Rectal smooth muscle tissue (tissue), 1 donor: ENCODE data around the gene TCAP.

ENCODE experiments used
- H3K27ac ChIP-seq: one replicate; pipeline ENCODE4 v1.7.0; 2013; ENCODE audit warnings: low read depth, low read length, inconsistent platforms
- H3K27me3 ChIP-seq: one replicate; pipeline ENCODE4 v1.7.0; 2013; ENCODE audit warnings: low read length; ENCODE audit not compliant: control insufficient read depth, insufficient read depth
- H3K36me3 ChIP-seq: one replicate; pipeline ENCODE4 v1.7.0; 2013; ENCODE audit warnings: low read length; ENCODE audit not compliant: control insufficient read depth, insufficient read depth
- H3K4me1 ChIP-seq: one replicate; pipeline ENCODE4 v1.7.0; 2013; ENCODE audit warnings: low read length; ENCODE audit not compliant: control insufficient read depth, insufficient read depth
- H3K4me3 ChIP-seq: one replicate; pipeline ENCODE4 v1.7.0; 2013; ENCODE audit warnings: low read length
- H3K9ac ChIP-seq: one replicate; pipeline ENCODE4 v1.7.0; 2013; ENCODE audit warnings: low read length

The TCAP gene

GRCh38 chr17:39633570-39634183 is 31.5 kb upstream of the TCAP start:
- Histone ChIP-seq H3K9ac (no peak overlapping the region), H3K4me3 (no peak overlapping the region), H3K27me3 (peaks cover 6% of the 10 kb centered on the region), H3K4me1 (peaks cover 18% of the 10 kb centered on the region), H3K27ac (no peak overlapping the region), H3K36me3 (no peaks in the 10 kb centered on the region)

- H3K36me3 ChIP-seq = no peaks in the 10 kb centered on the region
- H3K27ac ChIP-seq = no peak overlapping the region
- no peak overlapping the region for H3K9ac ChIP-seq
- H3K27me3 ChIP-seq = peaks cover 6% of the 10 kb centered on the region
- H3K4me1 ChIP-seq = peaks cover 20% of the 10 kb centered on the region
- H3K4me3 ChIP-seq = no peak overlapping the region
Measured at GRCh38 chr17:39634384-39634871, 30.7 kb upstream of the TCAP start.

DNA sequence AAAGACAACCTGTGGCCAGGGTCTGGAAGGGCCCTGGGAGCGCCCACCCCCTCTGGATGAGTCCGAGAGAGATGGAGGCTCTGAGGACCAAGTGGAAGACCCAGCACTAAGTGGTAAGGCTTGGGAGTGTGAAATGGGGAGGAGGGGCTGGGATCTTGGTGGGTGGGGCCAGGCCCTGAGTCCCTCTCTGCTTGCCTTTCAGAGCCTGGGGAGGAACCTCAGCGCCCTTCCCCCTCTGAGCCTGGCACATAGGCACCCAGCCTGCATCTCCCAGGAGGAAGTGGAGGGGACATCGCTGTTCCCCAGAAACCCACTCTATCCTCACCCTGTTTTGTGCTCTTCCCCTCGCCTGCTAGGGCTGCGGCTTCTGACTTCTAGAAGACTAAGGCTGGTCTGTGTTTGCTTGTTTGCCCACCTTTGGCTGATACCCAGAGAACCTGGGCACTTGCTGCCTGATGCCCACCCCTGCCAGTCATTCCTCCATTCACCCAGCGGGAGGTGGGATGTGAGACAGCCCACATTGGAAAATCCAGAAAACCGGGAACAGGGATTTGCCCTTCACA is 29.5 kb upstream of the TCAP start:
- H3K27me3 ChIP-seq = peaks cover 2% of the 10 kb centered on the region
- H3K4me1 ChIP-seq = peaks cover 20% of the 10 kb centered on the region
- peak overlapping the region; percentile 93 for H3K4me3 ChIP-seq
- no peaks in the 10 kb centered on the region for H3K36me3 ChIP-seq
- H3K9ac ChIP-seq = no peak overlapping the region
- no peak overlapping the region for H3K27ac ChIP-seq

DNA sequence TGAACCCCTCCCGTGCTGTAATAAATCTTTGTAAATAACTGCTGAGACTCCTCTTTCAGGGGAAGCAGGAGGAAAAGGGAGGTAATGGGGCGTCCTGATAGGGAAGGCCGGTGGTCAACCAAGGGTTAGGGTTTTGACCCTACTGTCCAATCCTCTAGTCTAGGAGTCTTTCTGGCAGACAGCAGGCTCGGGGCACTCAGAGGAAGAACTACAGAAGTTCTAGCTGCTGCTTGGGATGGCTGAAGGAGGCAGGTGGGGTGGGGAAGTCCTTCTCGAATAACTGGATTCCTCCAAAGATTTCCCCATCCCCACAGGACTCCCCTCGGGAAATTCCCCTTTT is 28.6 kb upstream of the TCAP start:
- peaks cover 20% of the 10 kb centered on the region for H3K4me1 ChIP-seq
- H3K27me3 ChIP-seq = peaks cover 2% of the 10 kb centered on the region
- peak overlapping the region; percentile 90 for H3K27ac ChIP-seq
- H3K4me3 ChIP-seq = peak overlapping the region; percentile 93
- peak overlapping the region; percentile 92 for H3K9ac ChIP-seq
- H3K36me3 ChIP-seq = no peaks in the 10 kb centered on the region

DNA sequence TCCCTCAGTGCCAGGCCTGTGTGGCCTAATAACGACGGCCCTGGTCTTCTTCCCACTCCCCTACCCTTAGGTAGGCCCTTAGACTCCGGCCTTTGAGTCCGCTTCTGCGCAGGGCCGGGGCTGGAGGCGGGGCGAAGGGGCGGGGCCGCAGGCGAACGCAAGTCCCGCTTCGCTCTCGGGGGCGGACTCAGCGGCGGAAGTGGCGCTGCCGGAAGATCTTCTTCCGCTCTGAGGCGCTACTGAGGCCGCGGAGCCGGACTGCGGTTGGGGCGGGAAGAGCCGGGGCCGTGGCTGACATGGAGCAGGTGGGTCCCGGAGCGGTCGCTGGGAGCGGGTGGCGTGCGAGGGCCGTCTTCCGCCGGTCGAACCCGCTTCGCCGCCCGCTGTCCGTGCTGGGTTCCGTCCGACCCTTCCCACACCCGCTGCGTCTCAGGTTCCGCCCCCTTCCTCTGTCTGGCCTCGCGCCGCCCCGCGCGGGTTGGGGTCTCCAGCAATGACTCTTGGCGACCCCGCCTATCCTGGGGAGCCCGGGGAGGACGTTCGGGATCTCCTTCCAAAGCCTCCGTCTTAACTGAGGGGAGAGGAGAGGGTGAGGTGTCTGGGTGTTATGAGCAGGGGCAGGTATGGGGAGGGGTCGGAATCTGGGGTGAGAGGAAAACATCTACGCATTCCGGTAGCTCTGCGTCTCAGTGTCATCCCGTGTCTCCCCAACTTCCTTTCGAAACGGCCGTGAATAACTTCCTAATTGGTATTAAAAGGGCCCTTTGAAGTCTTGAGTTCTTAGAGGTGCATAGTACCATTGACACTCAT is 28.0 kb upstream of the TCAP start, which contains the start of gene STARD3:
STARD3 (plus strand) TSS at position 218 of the 810 bp plus-strand sequence. CDS start 16,388 bp downstream, outside the sequence.
- H3K9ac ChIP-seq = peak within 1 kb of the TSS; percentile 92
- H3K4me3 ChIP-seq = peak within 1 kb of the TSS; percentile 93
- H3K27ac ChIP-seq = peak within 1 kb of the TSS; percentile 90
- H3K4me1 ChIP-seq = peaks cover 20% of the 10 kb centered on the region
- no peaks in the 10 kb centered on the region for H3K36me3 ChIP-seq
- peaks cover 2% of the 10 kb centered on the region for H3K27me3 ChIP-seq

DNA sequence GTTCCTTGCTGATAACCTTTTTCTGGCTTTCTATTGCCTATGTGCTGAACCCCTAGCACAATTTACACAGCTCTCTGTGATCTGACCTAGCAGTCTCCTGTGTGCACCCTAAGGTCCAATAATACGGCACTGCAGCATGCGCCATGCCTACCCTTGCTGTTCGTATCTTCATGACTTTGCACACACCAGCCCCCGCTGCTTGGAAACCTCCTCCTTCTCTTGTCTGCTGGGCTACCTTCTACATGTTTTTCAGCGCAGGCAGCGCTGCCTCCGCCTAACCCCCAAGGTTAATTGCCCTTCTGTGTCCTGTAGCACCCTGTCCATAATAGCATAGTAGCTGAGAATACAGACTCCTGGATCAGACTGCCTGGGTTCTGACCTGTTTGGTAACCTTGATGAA is 26.8 kb upstream of the TCAP start:
- Histone ChIP-seq H3K4me3 (peak overlapping the region; percentile 93), H3K9ac (no peak overlapping the region), H3K36me3 (no peaks in the 10 kb centered on the region), H3K4me1 (peaks cover 20% of the 10 kb centered on the region), H3K27ac (no peak overlapping the region), H3K27me3 (peaks cover 2% of the 10 kb centered on the region)

- peaks cover 2% of the 10 kb centered on the region for H3K27me3 ChIP-seq
- no peak overlapping the region for H3K27ac ChIP-seq
- H3K9ac ChIP-seq = no peak overlapping the region
- H3K4me1 ChIP-seq = peaks cover 20% of the 10 kb centered on the region
- H3K4me3 ChIP-seq = no peak overlapping the region
- H3K36me3 ChIP-seq = no peaks in the 10 kb centered on the region
Measured at GRCh38 chr17:39639043-39639442, 26.1 kb upstream of the TCAP start.

GRCh38 chr17:39639566-39640458 is 25.3 kb upstream of the TCAP start:
- no peaks in the 10 kb centered on the region for H3K36me3 ChIP-seq
- peaks cover 2% of the 10 kb centered on the region for H3K27me3 ChIP-seq
- H3K4me1 ChIP-seq = peaks cover 20% of the 10 kb centered on the region
- no peak overlapping the region for H3K9ac ChIP-seq
- H3K27ac ChIP-seq = no peak overlapping the region
- H3K4me3 ChIP-seq = no peak overlapping the region

DNA sequence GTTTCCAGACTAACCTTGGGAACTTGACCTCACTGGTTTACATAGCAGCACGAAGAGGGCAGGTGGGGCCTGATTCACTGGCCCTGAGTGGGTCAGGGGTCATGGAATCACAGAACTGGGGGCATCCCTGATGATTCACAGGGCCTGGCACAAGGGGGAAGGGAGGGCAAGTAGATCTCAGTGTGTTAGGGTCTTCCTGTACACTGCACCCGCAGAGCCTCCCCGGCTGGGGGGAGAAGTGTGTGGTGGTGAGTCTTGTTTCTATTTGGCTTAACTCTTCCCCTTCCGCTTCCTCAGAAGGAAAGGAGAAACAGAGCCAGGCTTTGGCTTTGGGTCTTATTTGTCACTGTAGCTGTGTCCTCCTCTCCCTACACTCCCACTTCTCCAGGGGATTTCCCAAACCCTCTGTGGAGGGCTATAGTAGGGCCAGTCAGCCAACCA is 24.5 kb upstream of the TCAP start:
- Histone ChIP-seq H3K4me1 (peaks cover 20% of the 10 kb centered on the region), H3K9ac (no peak overlapping the region), H3K27me3 (no peaks in the 10 kb centered on the region), H3K4me3 (no peak overlapping the region), H3K36me3 (no peaks in the 10 kb centered on the region), H3K27ac (no peak overlapping the region)

- Histone ChIP-seq H3K4me1 (peaks cover 18% of the 10 kb centered on the region), H3K27ac (no peak overlapping the region), H3K4me3 (no peak overlapping the region), H3K36me3 (no peaks in the 10 kb centered on the region), H3K9ac (no peak overlapping the region), H3K27me3 (no peaks in the 10 kb centered on the region)
Measured at GRCh38 chr17:39641097-39641496, 24.1 kb upstream of the TCAP start.

DNA sequence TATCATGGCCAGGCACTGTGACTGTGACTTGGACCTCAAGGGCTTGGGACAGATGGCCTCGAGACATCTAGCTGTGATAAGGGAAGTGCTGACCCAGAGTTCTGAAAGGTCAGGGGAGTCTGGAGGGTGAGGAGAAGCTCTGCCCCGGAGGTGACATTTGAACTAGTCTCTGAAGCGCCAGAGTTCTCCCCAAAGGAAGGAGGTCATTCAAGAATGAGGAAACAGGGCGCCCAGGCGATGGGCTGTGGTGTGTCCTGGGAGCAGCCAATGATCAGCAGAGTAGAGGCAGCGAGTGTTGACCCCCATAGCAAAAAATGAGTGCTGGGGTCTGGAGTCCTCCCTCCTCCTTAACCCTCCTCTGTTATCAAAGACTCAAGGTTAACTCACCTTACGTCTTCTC is 23.3 kb upstream of the TCAP start:
- Histone ChIP-seq H3K36me3 (no peaks in the 10 kb centered on the region), H3K27me3 (no peaks in the 10 kb centered on the region)

More for the DNA sequence above, 23.3 kb upstream of the TCAP start:
- Histone ChIP-seq H3K27ac (no peak overlapping the region), H3K9ac (no peak overlapping the region), H3K4me3 (no peak overlapping the region), H3K4me1 (peaks cover 12% of the 10 kb centered on the region)
